ENCODE results near the gene NEGR1.

DNA sequence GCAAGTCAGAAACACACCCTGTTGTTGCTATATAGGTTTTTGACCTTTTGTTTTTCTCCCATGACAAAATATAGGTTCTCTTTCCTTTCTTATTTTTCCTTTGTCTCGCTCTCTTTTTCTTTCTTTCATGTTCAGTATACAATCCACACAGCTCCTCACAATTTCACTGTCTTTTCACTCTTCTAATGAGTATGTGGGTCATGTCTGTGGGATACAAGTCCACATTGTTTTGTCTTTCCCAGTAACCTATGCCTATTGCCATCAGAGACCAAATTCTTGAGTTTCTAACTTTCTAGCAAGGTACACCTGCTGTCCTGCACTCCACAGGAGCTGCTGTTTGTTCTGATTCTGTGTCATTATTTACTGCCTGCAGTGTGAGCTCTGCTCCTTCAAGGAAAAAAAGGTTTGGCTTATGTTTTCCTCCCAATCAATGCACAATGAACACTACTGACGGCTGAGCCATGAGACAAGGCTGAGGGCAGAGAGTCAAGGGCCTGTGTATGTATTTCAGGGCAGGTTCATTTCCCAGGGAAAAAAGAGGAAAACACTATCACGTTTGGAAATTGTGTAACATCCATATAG is 453.8 kb downstream of the NEGR1 start:
- TF ChIP-seq POLR2A (IDR thresholded peaks at IDR 0.05), result no peak
- TF ChIP-seq, protein P1, sequence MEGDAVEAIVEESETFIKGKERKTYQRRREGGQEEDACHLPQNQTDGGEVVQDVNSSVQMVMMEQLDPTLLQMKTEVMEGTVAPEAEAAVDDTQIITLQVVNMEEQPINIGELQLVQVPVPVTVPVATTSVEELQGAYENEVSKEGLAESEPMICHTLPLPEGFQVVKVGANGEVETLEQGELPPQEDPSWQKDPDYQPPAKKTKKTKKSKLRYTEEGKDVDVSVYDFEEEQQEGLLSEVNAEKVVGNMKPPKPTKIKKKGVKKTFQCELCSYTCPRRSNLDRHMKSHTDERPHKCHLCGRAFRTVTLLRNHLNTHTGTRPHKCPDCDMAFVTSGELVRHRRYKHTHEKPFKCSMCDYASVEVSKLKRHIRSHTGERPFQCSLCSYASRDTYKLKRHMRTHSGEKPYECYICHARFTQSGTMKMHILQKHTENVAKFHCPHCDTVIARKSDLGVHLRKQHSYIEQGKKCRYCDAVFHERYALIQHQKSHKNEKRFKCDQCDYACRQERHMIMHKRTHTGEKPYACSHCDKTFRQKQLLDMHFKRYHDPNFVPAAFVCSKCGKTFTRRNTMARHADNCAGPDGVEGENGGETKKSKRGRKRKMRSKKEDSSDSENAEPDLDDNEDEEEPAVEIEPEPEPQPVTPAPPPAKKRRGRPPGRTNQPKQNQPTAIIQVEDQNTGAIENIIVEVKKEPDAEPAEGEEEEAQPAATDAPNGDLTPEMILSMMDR (IDR thresholded peaks at IDR 0.05 in 4 of 5, conservative IDR thresholded peaks at IDR 0.05 in 1 of 5), result no peak
